GM12892 (cell line): ENCODE results near the gene DCTN4.
"Not testable (repeated sequence)": the region's sequence is repeated elsewhere in the genome, so short reads cannot be mapped to it uniquely, and the experiment has no call there.

Source experiments
- POLR2A ChIP-seq: IDR thresholded peaks from 2 replicates; pipeline ENCODE4 v1.6.1; 2011; ENCODE audit warnings: low read depth, low read length, control low read depth
- POLR2AphosphoS5 ChIP-seq: IDR thresholded peaks from 2 replicates; pipeline ENCODE4 v1.6.1; 2011; ENCODE audit warnings: low read depth, low read length, control low read depth
- TAF1 ChIP-seq: IDR thresholded peaks from 2 replicates; pipeline ENCODE4 v1.6.1; 2011; ENCODE audit warnings: low read depth, mild to moderate bottlenecking, control low read depth, low read length, borderline replicate concordance

DNA sequence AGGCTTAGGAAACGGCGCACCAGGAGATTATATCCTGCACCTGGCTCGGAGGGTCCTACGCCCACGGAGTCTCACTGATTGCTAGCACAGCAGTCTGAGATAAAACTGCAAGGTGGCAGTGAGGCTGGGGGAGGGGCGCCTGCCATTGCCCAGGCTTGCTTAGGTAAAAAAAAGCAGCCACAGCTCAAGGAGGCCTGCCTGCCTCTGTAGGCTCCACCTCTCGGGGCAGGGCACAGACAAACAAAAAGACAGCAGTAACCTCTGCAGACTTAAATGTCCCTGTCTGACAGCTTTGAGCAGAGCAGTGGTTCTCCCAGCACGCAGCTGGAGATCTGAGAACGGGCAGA is 15.7 kb downstream of the DCTN4 start:
- TF ChIP-seq POLR2A, TAF1, POLR2AphosphoS5: not testable (repeated sequence)
